Femur (tissue), 1 donor: ENCODE results near the gene AVPR1A.

ENCODE experiments used
- DNase-seq: peaks from one replicate; pipeline ENCODE4 v3.0.0-alpha.2; 2017

Gene AVPR1A

DNA sequence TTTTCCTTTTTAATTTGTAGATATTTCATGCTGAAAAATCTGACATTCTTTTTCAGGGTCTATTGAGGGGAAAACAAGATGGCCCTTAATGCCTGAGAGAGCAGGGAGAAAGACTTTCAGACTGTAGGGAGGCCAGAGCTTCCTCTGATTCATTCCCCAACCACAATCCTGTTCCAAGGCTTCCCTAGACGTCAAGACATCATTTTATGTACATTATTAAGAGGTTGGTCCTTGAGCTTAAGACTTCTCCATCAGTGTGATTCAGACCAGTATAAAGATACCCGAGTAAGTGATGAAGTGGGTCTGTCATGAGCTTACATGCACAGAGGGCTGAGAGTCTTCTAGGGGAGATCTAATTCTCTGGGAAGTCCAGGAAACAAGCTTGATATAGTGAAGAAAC lies 57.3 kb downstream of the AVPR1A start:
- no peak for DNase-seq

DNA sequence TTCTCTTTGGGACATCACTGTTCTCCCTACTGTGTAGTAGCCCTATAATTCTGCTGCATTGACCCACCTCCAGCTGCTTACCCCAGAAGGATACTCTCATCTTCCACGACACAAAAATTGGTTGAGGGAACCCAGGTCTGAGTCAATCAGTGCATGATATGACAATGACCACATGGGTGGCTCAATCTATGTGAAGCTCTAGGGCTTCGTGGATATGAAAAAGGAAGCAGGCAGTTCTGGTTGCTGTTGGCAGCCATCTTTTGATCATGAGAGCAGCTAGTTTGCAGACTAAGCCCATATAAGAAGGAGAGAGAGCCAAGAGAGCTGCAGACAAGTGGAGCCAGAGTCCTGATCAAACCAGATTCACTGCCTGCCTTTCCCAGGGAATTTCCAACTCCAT lies 57.9 kb downstream of the AVPR1A start:
- no peak for DNase-seq
